HG02870 (cell line): ENCODE results near the gene RAPGEF1.

ENCODE experiments used
- ATAC-seq: cut with Tn5 transposase; IDR thresholded peaks from one replicate; pipeline ENCODE4 v1.9.1; 2021; ENCODE audit warnings: mild to moderate bottlenecking, moderate library complexity; ENCODE audit not compliant: unreplicated experiment

The RAPGEF1 gene

GRCh38 chr9:131748411-131748955, 8.6 kb upstream of the RAPGEF1 start:
- ATAC-seq, result no peak

- no peak for ATAC-seq
These were observed 7.5 kb upstream of the RAPGEF1 start for GRCh38 chr9:131747352-131747751.

- no peak for ATAC-seq
These were observed 5.7 kb upstream of the RAPGEF1 start for GRCh38 chr9:131745610-131746009.

- ATAC-seq, result no peak
These were observed 4.9 kb upstream of the RAPGEF1 start for GRCh38 chr9:131744720-131745201.

GRCh38 chr9:131744171-131744719, 4.4 kb upstream of the RAPGEF1 start:
- no peak for ATAC-seq

- no peak for ATAC-seq
These were observed 3.6 kb upstream of the RAPGEF1 start for GRCh38 chr9:131743501-131743900.

- ATAC-seq, result no peak
These were observed 3.2 kb upstream of the RAPGEF1 start for GRCh38 chr9:131743096-131743495.

GRCh38 chr9:131740898-131741297, 1.0 kb upstream of the RAPGEF1 start:
- no peak for ATAC-seq

GRCh38 chr9:131739133-131739958, 530 bp downstream of the RAPGEF1 start:
- ATAC-seq, result peak; percentile 21

- no peak for ATAC-seq
These were observed 1.4 kb downstream of the RAPGEF1 start for GRCh38 chr9:131738293-131739132.

GRCh38 chr9:131737426-131737825, 2.5 kb downstream of the RAPGEF1 start:
- no peak for ATAC-seq

- ATAC-seq, result no peak
These were observed 3.4 kb downstream of the RAPGEF1 start for GRCh38 chr9:131736431-131736830.

GRCh38 chr9:131735238-131736128, 4.4 kb downstream of the RAPGEF1 start:
- ATAC-seq, result no peak

GRCh38 chr9:131734781-131735180, 5.1 kb downstream of the RAPGEF1 start:
- no peak for ATAC-seq

- no peak for ATAC-seq
These were observed 5.7 kb downstream of the RAPGEF1 start for GRCh38 chr9:131734165-131734610.

- no peak for ATAC-seq
These were observed 6.3 kb downstream of the RAPGEF1 start for GRCh38 chr9:131733541-131734061.

- ATAC-seq, result no peak
These were observed 7.1 kb downstream of the RAPGEF1 start for GRCh38 chr9:131732636-131733289.

- no peak for ATAC-seq
These were observed 7.8 kb downstream of the RAPGEF1 start for GRCh38 chr9:131732061-131732526.

GRCh38 chr9:131731644-131732043, 8.2 kb downstream of the RAPGEF1 start:
- ATAC-seq, result no peak
